Gastrocnemius medialis (tissue), 4 donors: Measurements from ENCODE around the gene HS3ST6. TPM values are rescaled to one million over a fixed set of nuclear protein-coding genes. Genes with fewer than 3 reads are reported as not detected.
"Not testable (repeated sequence)": the region's sequence is repeated elsewhere in the genome, so short reads cannot be mapped to it uniquely, and the experiment has no call there.

Experiments
- ATAC-seq, 2 donors: fragments of 150-250 bp; one replicate each; pipeline ENCODE4 v1.9.1; 2016
- DNase-seq, 2 donors: peaks; one replicate each; pipeline ENCODE4 v3.0.0-alpha.2; 2019
- H3K27ac ChIP-seq, 4 donors: fragments of 200-600 bp; sonication (generic); 1 replicate in 1 of 4; 2 replicates in 3 of 4; pipeline ENCODE4 v1.5.1; 2016 to 2018; ENCODE audit warnings: mild to moderate bottlenecking in 2 of 4, moderate library complexity in 1 of 4
- H3K27me3 ChIP-seq, 3 donors: fragments of 200-600 bp; sonication (generic) in 2 of 3; 1 replicate in 1 of 3; 2 replicates in 2 of 3; pipeline versions ENCODE4 v1.5.1 to v1.6.0; 2016 to 2019; ENCODE audit warnings: mild to moderate bottlenecking in 1 of 3, moderate library complexity in 1 of 3
- H3K36me3 ChIP-seq, 2 donors: fragments of 200-600 bp; sonication (generic) in 1 of 2; one replicate each; pipeline ENCODE4 v1.5.1; 2017 to 2018
- H3K4me1 ChIP-seq, 2 donors: fragments of 200-600 bp; sonication (generic) in 1 of 2; one replicate each; pipeline ENCODE4 v1.5.1; 2016 to 2017; ENCODE audit warnings: mild to moderate bottlenecking in 2 of 2
- H3K4me3 ChIP-seq, 4 donors: fragments of 200-600 bp; sonication (generic) in 3 of 4; 1 replicate in 1 of 4; 2 replicates in 3 of 4; pipeline ENCODE4 v1.5.1; 2016 to 2019; ENCODE audit warnings: mild to moderate bottlenecking in 2 of 4
- H3K9me3 ChIP-seq, 3 donors: fragments of 200-600 bp; sonication (generic) in 2 of 3; 1 replicate in 1 of 3; 2 replicates in 2 of 3; pipeline ENCODE4 v1.5.1; 2016 to 2019
- POLR2A ChIP-seq, 2 donors: fragments of 450-650 bp; IDR thresholded peaks; one replicate each; pipeline ENCODE4 v1.6.1; 2017; ENCODE audit warnings: antibody characterized with exemption in 2 of 2, mild to moderate bottlenecking in 2 of 2, moderate library complexity in 2 of 2
- in situ Hi-C, 4 donors: fragments of 200-750 bp; cut with MboI; loops; one replicate each; pipeline versions ENCODE4 v1.15.0 to v1.8.0; 2017; ENCODE audit warnings: low sequenced_read_pairs in 4 of 4
- intact Hi-C: fragments of 100-400 bp; cut with DNase I; formaldehyde crosslinking; loops from one replicate; pipeline ENCODE4 v1.15.1; 2023; ENCODE audit warnings: low total_unique reads
- total RNA-seq, 4 donors: library from RNA; depleted of rRNA; stranded (reverse); fragments of >200 nt; gene quantifications; one replicate each; pipeline versions ENCODE4 v1.1.0 to v1.2.3, GENCODE V29; 2016
- TF ChIP-seq, protein P1 (sequence below), 5 experiments: fragments of 450-650 bp in 3 of 5; fragments of 200-600 bp in 2 of 5; sonication (generic) in 2 of 5; IDR thresholded peaks in 4 of 5; conservative IDR thresholded peaks in 1 of 5; 1 replicate in 4 of 5; 2 replicates in 1 of 5; pipeline ENCODE4 v1.5.1; 2016 to 2019; ENCODE audit warnings: antibody characterized with exemption in 5 of 5, mild to moderate bottlenecking in 3 of 5, moderate library complexity in 3 of 5

The HS3ST6 gene
- total RNA-seq, 4 donors from 2014 or later: not detected

DNA sequence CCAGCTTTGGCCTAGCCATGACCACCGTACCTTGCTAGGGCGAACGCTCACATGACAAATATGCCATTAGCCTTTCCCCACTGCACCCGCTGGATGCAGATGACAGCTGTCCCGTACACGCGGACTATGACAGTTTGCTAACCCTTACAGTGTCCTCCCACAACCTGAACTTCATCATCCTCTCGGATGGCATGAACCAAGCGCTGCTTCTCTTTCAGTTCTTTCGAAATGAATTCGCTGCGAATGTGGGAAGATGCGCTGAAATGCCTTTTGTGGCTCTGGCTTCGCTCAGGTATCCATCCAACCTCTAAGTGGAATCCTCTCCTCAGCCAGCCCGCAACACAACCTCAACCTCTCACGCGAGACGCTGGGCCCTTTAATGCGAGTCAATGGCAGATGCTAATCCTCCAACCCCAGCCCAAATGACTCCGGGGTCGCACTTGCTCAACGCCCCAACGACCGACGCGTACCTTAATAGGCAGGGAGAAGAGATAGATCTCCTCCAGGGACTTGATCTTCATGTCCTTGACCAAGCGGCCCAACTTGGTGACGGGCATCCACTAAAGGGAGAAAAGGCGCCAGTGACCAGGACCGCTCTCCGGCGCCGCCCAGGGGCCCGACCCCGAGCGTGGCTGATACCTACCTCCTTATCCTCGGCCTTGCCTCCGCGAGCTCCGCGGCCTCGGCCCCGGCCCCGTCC lies 45.7 kb upstream of the HS3ST6 start:
- peak in 1 of 2 donors; percentile 15 for TF ChIP-seq POLR2A (IDR thresholded peaks at IDR 0.05)
- TF ChIP-seq, protein P1, sequence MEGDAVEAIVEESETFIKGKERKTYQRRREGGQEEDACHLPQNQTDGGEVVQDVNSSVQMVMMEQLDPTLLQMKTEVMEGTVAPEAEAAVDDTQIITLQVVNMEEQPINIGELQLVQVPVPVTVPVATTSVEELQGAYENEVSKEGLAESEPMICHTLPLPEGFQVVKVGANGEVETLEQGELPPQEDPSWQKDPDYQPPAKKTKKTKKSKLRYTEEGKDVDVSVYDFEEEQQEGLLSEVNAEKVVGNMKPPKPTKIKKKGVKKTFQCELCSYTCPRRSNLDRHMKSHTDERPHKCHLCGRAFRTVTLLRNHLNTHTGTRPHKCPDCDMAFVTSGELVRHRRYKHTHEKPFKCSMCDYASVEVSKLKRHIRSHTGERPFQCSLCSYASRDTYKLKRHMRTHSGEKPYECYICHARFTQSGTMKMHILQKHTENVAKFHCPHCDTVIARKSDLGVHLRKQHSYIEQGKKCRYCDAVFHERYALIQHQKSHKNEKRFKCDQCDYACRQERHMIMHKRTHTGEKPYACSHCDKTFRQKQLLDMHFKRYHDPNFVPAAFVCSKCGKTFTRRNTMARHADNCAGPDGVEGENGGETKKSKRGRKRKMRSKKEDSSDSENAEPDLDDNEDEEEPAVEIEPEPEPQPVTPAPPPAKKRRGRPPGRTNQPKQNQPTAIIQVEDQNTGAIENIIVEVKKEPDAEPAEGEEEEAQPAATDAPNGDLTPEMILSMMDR (IDR thresholded peaks at IDR 0.05 in 4 of 5, conservative IDR thresholded peaks at IDR 0.05 in 1 of 5): peak in 1 of 5 experiments; percentile 25
- ATAC-seq (peak; percentile 9 to 29), DNase-seq (peak in 1 of 2 donors; percentile 53)
- Histone ChIP-seq H3K9me3 (no peaks in the 10 kb centered on the region), H3K36me3 (peaks cover 0 to 25% of the 10 kb centered on the region in 2 donors), H3K4me1 (peaks cover 25 to 32% of the 10 kb centered on the region in 2 donors), H3K4me3 (peak overlapping the region; percentile 73 to 97 (median 76)), H3K27me3 (no peaks in the 10 kb centered on the region), H3K27ac (peak overlapping the region; percentile 88 to 99 (median 92))
- intact Hi-C loops (no loop called here), in situ Hi-C loops (no loop called here)

DNA sequence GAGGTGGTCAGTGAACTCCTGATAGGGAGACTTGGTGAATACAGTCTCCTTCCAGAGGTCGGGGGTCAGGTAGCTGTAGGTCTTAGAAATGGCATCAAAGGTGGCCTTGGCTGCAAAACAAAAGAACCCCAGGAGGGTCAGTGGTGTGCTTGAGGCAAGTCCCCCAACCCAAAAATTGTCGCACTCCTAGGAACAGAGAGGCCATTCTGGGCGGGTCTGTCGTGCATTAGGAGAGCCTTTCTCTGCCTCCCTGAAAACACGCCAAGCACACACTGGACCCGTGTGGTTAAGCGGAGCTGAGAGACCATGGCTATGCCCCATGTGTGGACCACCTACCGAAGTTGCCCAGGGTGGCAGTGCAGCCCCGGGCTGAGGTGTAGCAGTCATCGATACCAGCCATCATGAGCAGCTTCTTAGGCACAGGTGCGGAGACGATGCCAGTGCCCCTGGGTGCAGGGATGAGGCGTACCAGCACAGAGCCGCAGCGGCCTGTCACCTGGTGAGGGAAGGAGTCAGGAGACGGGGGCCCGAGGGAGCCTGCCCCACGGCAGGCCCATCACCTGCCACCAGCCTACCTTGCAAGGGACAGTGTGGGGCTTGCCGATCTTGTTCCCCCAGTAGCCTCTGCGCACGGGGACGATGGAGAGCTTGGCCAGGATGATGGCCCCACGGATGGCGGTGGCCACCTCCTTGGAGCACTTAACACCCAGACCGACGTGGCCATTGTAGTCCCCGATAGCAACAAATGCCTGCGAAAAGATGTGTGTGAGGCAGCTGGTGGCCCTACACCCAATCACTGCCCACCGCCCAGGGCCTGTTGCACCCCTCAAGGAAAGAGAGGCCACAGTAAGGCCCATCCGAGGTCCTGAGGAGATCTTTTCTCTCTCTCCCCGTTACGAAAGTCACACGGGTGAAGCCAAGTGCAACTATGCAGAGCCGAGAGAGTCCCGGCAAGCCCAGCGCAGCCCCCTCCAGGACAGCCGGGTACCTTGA lies 44.2 kb upstream of the HS3ST6 start:
- DNase-seq: not testable (repeated sequence)

DNA sequence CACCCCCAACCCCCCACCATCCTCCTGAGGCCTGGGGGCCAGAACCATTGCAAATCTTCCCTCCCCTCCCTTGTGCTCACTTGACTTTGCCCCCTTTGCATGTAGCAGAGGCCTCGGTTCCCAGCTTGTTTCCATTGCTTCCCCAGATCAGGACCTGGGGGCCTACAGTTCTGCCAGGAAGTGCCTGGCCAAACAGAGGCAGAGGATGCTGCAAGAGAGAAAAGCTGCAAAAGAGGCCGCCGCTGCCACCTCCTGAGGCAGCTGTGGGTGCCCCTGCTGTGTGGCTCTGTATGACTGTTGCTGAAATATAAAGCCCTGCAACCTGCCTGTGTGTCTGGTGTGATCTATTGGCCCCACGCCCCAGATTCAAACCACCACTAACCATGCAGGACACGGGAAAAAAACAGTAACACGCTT lies 43.4 kb upstream of the HS3ST6 start:
- Histone ChIP-seq H3K4me3 (no peak overlapping the region), H3K27me3 (no peaks in the 10 kb centered on the region), H3K4me1 (peaks cover 28 to 35% of the 10 kb centered on the region in 2 donors), H3K9me3 (no peaks in the 10 kb centered on the region), H3K36me3 (peaks cover 0 to 25% of the 10 kb centered on the region in 2 donors), H3K27ac (no peak overlapping the region)
- intact Hi-C loops: no loop called here
- DNase-seq (no peak), ATAC-seq (no peak)
- TF ChIP-seq, protein P1 (IDR thresholded peaks at IDR 0.05 in 4 of 5, conservative IDR thresholded peaks at IDR 0.05 in 1 of 5): no peak
- no peak for TF ChIP-seq POLR2A (IDR thresholded peaks at IDR 0.05)
- in situ Hi-C loops: no loop called here

More for the DNA sequence above, 44.2 kb upstream of the HS3ST6 start:
- H3K9me3 ChIP-seq, H3K27me3 ChIP-seq, ATAC-seq, intact Hi-C loops, in situ Hi-C loops, H3K4me3 ChIP-seq: not testable (repeated sequence)
- H3K4me1 ChIP-seq: peaks cover 28 to 35% of the 10 kb centered on the region in 2 donors
- peak overlapping the region in 3 of 4 donors; percentile 88 to 99 (median 95) for H3K27ac ChIP-seq
- peaks cover 0 to 25% of the 10 kb centered on the region in 2 donors for H3K36me3 ChIP-seq

DNA sequence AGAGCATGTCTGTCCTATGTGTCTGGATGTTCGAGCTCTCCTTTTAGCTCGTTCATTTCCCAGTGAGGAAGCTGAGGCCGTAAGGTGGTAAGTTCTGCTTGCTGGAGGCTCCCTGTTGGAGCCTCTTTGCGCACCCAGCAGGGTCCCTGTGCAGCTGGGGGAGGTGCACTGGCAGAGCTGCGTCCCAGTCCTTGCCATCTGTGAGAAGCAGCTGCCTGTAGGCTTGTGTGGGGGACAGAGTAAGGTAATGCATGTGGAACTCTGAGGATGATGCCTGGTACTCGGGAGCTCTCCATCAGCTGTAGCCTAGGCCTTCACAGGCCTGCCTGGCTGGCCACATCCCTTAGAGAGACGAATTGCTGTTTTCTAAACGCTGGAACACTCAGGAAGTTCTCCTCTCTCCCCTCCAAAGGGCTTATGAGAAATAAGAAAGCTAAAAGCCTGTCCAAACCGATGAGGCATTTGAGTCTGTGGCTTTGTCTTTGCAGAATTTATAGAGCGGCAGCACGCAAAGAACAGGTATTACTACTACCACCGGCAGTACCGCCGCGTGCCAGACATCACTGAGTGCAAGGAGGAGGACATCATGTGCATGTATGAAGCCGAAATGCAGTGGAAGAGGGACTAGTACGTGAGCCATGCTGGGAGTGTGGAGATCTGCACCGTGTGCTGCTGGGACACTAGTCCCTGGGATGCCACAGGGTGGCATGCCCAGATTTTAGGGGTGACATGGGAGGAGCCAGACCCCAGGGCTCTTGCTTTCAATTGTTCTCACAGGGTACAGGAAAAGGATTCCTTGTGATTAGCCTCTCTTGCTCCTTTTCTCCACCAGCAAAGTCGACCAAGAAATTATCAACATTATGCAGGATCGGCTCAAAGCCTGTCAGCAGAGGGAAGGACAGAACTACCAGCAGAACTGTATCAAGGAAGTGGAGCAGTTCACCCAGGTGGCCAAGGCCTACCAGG lies 42.7 kb upstream of the HS3ST6 start:
- H3K4me1 ChIP-seq: peaks cover 28 to 32% of the 10 kb centered on the region in 2 donors
- no peaks in the 10 kb centered on the region for H3K9me3 ChIP-seq
- DNase-seq (no peak), ATAC-seq (no peak)
- no peaks in the 10 kb centered on the region for H3K27me3 ChIP-seq
- peak overlapping the region in 3 of 4 donors; percentile 84 to 100 (median 90) for H3K27ac ChIP-seq
- H3K36me3 ChIP-seq: peaks cover 0 to 25% of the 10 kb centered on the region in 2 donors
- H3K4me3 ChIP-seq: peak overlapping the region; percentile 65 to 99 (median 83)
- intact Hi-C loops: no loop called here
- no peak for TF ChIP-seq POLR2A (IDR thresholded peaks at IDR 0.05)
- TF ChIP-seq, protein P1 (IDR thresholded peaks at IDR 0.05 in 4 of 5, conservative IDR thresholded peaks at IDR 0.05 in 1 of 5): no peak
- in situ Hi-C loops: no loop called here
